ENCODE measurements around the gene GMPR2. TPM values are rescaled to one million over a fixed set of nuclear protein-coding genes. Genes with fewer than 3 reads are reported as not detected.

The GMPR2 gene
- total and polyA plus RNA-seq, 2 of the 4 experiments (the other 2 are of a cell fraction) = 63.7 to 92.5 TPM

GRCh38 chr14:24212924-24213865 is 19.5 kb upstream of the GMPR2 start, which contains the start of gene CHMP4A:
TSS of gene CHMP4A (minus strand) at chr14:24213488. CDS start at chr14:24213439, 49 bp downstream.
- peak within 1 kb of the TSS; percentile 97 for H3K4me2 ChIP-seq (ENCODE audit: low read depth, low read length)
- BruUV-seq (replicated peaks) = no TSS peak
- DNase-seq = peak; percentile 99
- dilution Hi-C loops (cut with HindIII; ENCODE audit: low sequenced_read_pairs, unreplicated experiment) = no loop called here
- H4K5ac ChIP-seq (ENCODE audit: low read depth, low read length) = peak within 1 kb of the TSS; percentile 99
- H4K20me1 ChIP-seq (ENCODE audit: insufficient read depth, low read length) = no peaks in the 10 kb centered on the region
- peaks cover 26% of the 10 kb centered on the region for H3K36me3 ChIP-seq (ENCODE audit: control insufficient read depth, insufficient read depth, low read length)
- H2BK20ac ChIP-seq (ENCODE audit: low read depth, low read length) = 0 out of 2 replicates have a peak within 1 kb of the TSS, but pooled peaks have one; percentile 23
- no peaks in the 10 kb centered on the region for H3K27me3 ChIP-seq (ENCODE audit: control insufficient read depth, insufficient read depth, low read length)
- CTCF ChIA-PET = no interaction called here
- H2BK120ac ChIP-seq (ENCODE audit: low read depth, low read length) = peak within 1 kb of the TSS; percentile 50; the same call in 1 of the 2 replicates
- in situ Hi-C loops (cut with MboI; ENCODE audit: low sequenced_read_pairs) = no loop called here
- peak within 1 kb of the TSS; percentile 99 for H3K14ac ChIP-seq (replicated peaks; ENCODE audit: low read depth, low read length)
- 0% methylated on average over 16 of the region's 53 CpGs; no CpG with 5 or more reads in 1 of the 2 experiments for WGBS, 2 experiments (ENCODE audit: extremely low coverage in 2 of 2, insufficient read length in 1 of 2)
- H2BK15ac ChIP-seq (ENCODE audit: low read depth, low read length) = peak within 1 kb of the TSS; percentile 78; the same call in 1 of the 3 replicates
- peaks cover 15% of the 10 kb centered on the region; the same call in 1 of the 2 replicates for H3K9me1 ChIP-seq (ENCODE audit: insufficient read depth, low read length)
- H3K18ac ChIP-seq (ENCODE audit: low read depth, low read length) = peak within 1 kb of the TSS; percentile 59
- peak within 1 kb of the TSS; percentile 96 for H3K56ac ChIP-seq (ENCODE audit: extremely low read depth, insufficient read depth, low read length)
- peak within 1 kb of the TSS; percentile 98 for H2AFZ ChIP-seq (replicated peaks; ENCODE audit: low read length, poor library complexity)
- peak within 1 kb of the TSS; percentile 79 for H3K4me3 ChIP-seq (ENCODE audit: insufficient read depth, low read depth, low read length)
- POLR2A ChIA-PET (ENCODE audit: unreplicated experiment) = no interaction called here
- intact Hi-C loops (cut with micrococcal nuclease) = loop anchor here (1.0 to 10.0 kb wide), 2 partner anchors 86 to 222 kb away; partner anchors contain the start of genes DHRS1 and NOP9
- H3K4me1 ChIP-seq (ENCODE audit: control insufficient read depth, insufficient read depth, low read length) = peaks cover 2% of the 10 kb centered on the region
- H4K8ac ChIP-seq (ENCODE audit: low read depth in 2 of 2, low read length in 2 of 2) = peak within 1 kb of the TSS; percentile 85 to 100
- H3K79me1 ChIP-seq (ENCODE audit: low read depth in 1 of 2, low read length in 2 of 2) = peaks cover 22 to 64% of the 10 kb centered on the region in 2 experiments
- peak within 1 kb of the TSS; percentile 94 for H2BK5ac ChIP-seq (ENCODE audit: low read depth, low read length, poor library complexity, severe bottlenecking)
- H2AK5ac ChIP-seq (ENCODE audit: low read depth, low read length) = peak within 1 kb of the TSS; percentile 96
- no peaks in the 10 kb centered on the region for H3K9me3 ChIP-seq (ENCODE audit: control insufficient read depth, insufficient read depth, low read length)
- H4K91ac ChIP-seq (ENCODE audit: insufficient read depth, low read depth, low read length) = peak within 1 kb of the TSS; percentile 95
- H3K23ac ChIP-seq (ENCODE audit: low read depth, low read length) = peak within 1 kb of the TSS; percentile 94
- H3K27ac ChIP-seq (ENCODE audit: insufficient read depth, low read length) = peak within 1 kb of the TSS; percentile 94
- ATAC-seq (ENCODE audit: low read depth) = peak; percentile 91
- H3K4ac ChIP-seq (ENCODE audit: low read depth, low read length) = peak within 1 kb of the TSS; percentile 98
- H3K9ac ChIP-seq (ENCODE audit: low read depth, low read length) = peak within 1 kb of the TSS; percentile 89
- peak within 1 kb of the TSS; percentile 99 for H2AK9ac ChIP-seq (replicated peaks; ENCODE audit: low read depth, low read length, poor library complexity)
- TF ChIP-seq CEBPB (IDR thresholded peaks at IDR 0.05; ENCODE audit: low read depth, low read length) (peak; percentile 95), NFE2L2 (IDR thresholded peaks at IDR 0.05; ENCODE audit: low read depth, low read length) (no peak), SMC3 (IDR thresholded peaks at IDR 0.05; ENCODE audit: low read depth, low read length) (no peak), MAFK (IDR thresholded peaks at IDR 0.05; ENCODE audit: low read depth, low read length) (peak; percentile 33; the same call in 1 of the 2 replicates), FOS (IDR thresholded peaks at IDR 0.05; ENCODE audit: low read depth, low read length) (no peak), CTCF (conservative IDR thresholded peaks at IDR 0.05; ENCODE audit: low read depth, low read length) (peak; percentile 30), ELK1 (IDR thresholded peaks at IDR 0.05; ENCODE audit: borderline replicate concordance, low read depth, low read length) (no peak), MAZ (IDR thresholded peaks at IDR 0.05; ENCODE audit: borderline replicate concordance, low read depth, low read length) (peak; percentile 89; the same call in 1 of the 2 replicates), POLR2A (IDR thresholded peaks at IDR 0.05; ENCODE audit: low read depth, low read length) (peak; percentile 96), MXI1 (IDR thresholded peaks at IDR 0.05; ENCODE audit: borderline replicate concordance, low read depth, low read length) (peak; percentile 74; the same call in 1 of the 2 replicates), RFX5 (IDR thresholded peaks at IDR 0.05; ENCODE audit: low read depth, low read length) (0 out of 2 replicates have a peak, but pooled peaks have one; percentile 16), USF2 (IDR thresholded peaks at IDR 0.05; ENCODE audit: low read depth, low read length) (peak; percentile 98), RAD21 (IDR thresholded peaks at IDR 0.05; ENCODE audit: low read length) (no peak)

Measured in IMR-90 (cell line).